Spleen (tissue), 7 donors: ENCODE measurements around the gene FHIT.

Source experiments
- CTCF ChIP-seq, 11 experiments: fragments of 200-600 bp in 7 of 11; fragments of 450-650 bp in 4 of 11; sonication (generic) in 4 of 11; IDR thresholded peaks in 8 of 11; conservative IDR thresholded peaks in 3 of 11; 1 replicate in 7 of 11; 2 replicates in 4 of 11; pipeline versions ENCODE4 v1.4.0 to v1.8.0; 2016 to 2021; ENCODE audit warnings: antibody characterized with exemption in 11 of 11, inconsistent platforms in 4 of 11, mild to moderate bottlenecking in 1 of 11
- POLR2A ChIP-seq, 3 donors: fragments of 450-650 bp; IDR thresholded peaks; one replicate each; pipeline ENCODE4 v1.5.1; 2017; ENCODE audit warnings: antibody characterized with exemption in 3 of 3, mild to moderate bottlenecking in 1 of 3
- donor health status: DM: no; HTN: no; CAD: no; lungs with moderate emphysema.
- donor health status: DM: no; HTN: no; CAD: no.
- donor health status: DM: no; HTN: no; CAD: no.

- TF ChIP-seq CTCF (IDR thresholded peaks at IDR 0.05 in 8 of 11, conservative IDR thresholded peaks at IDR 0.05 in 3 of 11): no peak
- TF ChIP-seq POLR2A (IDR thresholded peaks at IDR 0.05): no peak
Observed at GRCh38 chr3:60365360-60365759, 885.9 kb downstream of the FHIT start.
